ENCODE results near the gene ZNF592. TPM values are rescaled to one million over a fixed set of nuclear protein-coding genes. Genes with fewer than 3 reads are reported as not detected.
A peak's percentile ranks its signal among the peaks of the same experiment; 100 is the strongest.

The ZNF592 gene
- total RNA-seq, 2 donors from 2014 or later, result 33.5 to 39.5 TPM

GRCh38 chr15:84822653-84823281 is 74.4 kb downstream of the ZNF592 start:
- DNase-seq, result no peak
- no peak overlapping the region for H3K4me3 Mint-ChIP-seq
- H3K27me3 Mint-ChIP-seq (ENCODE audit: low read depth), result no peaks in the 10 kb centered on the region
- no peaks in the 10 kb centered on the region for H3K9me3 Mint-ChIP-seq
- H3K36me3 Mint-ChIP-seq (ENCODE audit: insufficient read depth in 2 of 2), result no peaks in the 10 kb centered on the region
- peaks cover 6% of the 10 kb centered on the region for H3K4me1 Mint-ChIP-seq (ENCODE audit: low read depth)
- ATAC-seq (replicated peaks in 1 of 2), result no peak
- H3K27ac Mint-ChIP-seq, result no peak overlapping the region

DNA sequence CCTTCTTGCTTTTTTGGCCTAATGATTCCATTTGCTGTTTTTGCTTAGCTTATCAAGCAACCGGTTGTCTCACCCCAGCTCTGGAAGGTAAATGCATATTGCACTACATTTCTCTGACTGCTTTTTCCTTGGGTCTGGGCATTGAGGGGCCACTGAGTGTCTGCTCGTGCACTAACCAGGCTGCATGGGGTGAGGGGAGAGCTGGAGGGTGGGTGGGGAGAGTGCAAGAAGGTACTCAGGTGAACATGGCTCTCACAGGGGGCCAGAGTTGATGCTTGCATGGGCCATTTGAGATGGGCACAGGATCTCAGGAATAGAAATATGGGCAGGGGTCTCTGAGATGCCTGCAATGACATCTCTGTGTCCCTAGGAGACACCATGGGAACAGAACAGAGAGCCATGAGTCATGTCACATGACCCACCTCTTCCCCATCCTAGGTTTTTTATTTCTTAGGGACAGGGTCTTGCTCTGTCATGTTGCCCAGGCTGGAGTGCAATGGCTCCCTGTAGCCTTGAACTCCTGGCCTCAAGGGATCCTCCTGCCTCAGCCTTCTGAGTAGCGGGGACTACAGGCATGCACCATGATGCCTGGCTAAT is 75.0 kb downstream of the ZNF592 start:
- no peaks in the 10 kb centered on the region for H3K9me3 Mint-ChIP-seq
- H3K4me1 Mint-ChIP-seq (ENCODE audit: low read depth), result peaks cover under 1% of the 10 kb centered on the region
- no peaks in the 10 kb centered on the region for H3K36me3 Mint-ChIP-seq (ENCODE audit: insufficient read depth in 2 of 2)
- no peak overlapping the region for H3K27ac Mint-ChIP-seq
- H3K27me3 Mint-ChIP-seq (ENCODE audit: low read depth), result no peaks in the 10 kb centered on the region
- no peak overlapping the region for H3K4me3 Mint-ChIP-seq
- ATAC-seq (replicated peaks in 1 of 2) (no peak), DNase-seq (no peak)

DNA sequence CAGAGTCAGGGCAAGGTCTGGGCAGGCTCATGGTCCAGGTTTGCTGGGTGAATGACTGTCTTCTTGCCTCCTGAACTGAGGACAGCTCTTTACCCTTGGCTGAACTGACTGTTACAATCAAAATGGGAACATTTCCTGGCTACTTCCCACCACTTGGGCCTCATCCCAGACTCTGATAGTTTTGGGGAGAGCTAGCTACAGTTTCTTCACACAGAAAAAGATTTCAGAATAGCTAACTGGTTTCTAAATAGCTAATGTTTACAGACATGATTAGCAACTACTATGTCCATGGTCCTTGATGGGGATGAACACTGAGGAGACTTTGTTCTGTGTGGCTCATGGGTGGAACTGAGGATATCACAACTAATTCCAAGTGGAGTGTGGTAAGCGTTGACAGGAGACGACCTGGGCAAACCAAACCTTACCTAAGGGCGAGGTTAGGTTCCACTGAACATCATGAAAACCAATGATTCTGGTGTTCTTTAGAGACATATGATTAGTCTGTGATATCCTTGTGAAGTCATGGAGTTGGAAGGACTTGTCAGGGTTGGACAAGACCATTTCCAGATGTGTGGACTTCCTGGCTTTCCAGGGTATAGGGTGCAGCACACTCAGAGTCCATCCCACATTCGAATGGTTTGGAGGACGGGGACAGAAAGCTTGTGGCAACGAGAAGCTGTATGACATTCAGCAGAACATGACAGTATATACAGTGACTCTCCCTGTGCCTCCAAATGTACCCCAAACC is 76.0 kb downstream of the ZNF592 start:
- no peaks in the 10 kb centered on the region for H3K4me1 Mint-ChIP-seq (ENCODE audit: low read depth)
- H3K27ac Mint-ChIP-seq, result no peak overlapping the region
- H3K9me3 Mint-ChIP-seq, result no peaks in the 10 kb centered on the region
- no peaks in the 10 kb centered on the region for H3K27me3 Mint-ChIP-seq (ENCODE audit: low read depth)
- no peaks in the 10 kb centered on the region for H3K36me3 Mint-ChIP-seq (ENCODE audit: insufficient read depth in 2 of 2)
- DNase-seq, result no peak
- ATAC-seq (replicated peaks in 1 of 2), result no peak
- no peak overlapping the region for H3K4me3 Mint-ChIP-seq

DNA sequence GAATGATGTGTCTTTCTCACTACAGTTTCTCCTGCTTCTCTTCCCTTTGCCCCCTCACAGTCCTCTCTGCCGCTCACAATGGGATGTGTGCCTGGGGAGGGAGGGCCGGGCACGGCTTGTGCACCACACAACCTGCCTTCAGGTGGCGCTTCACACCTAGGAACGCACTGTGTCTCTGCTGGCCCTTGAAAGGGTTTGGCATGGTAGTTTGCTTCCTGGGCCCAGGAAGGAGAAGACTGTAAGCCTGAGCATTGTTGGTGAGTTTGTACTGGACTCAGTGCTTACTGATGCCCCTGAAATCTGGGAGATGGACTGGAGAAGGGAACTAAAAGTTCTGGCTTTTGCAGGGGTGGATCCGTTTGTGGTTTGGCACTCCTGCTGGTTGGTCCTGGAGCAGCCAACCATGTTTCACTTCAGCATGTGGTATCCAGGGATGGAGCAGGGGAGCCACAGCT is 78.0 kb downstream of the ZNF592 start:
- DNase-seq (no peak), ATAC-seq (replicated peaks in 1 of 2) (peak in 1 of 2 donors; percentile 41)
- no peak overlapping the region for H3K4me3 Mint-ChIP-seq
- H3K9me3 Mint-ChIP-seq, result no peaks in the 10 kb centered on the region
- no peak overlapping the region for H3K27ac Mint-ChIP-seq
- H3K4me1 Mint-ChIP-seq (ENCODE audit: low read depth), result no peaks in the 10 kb centered on the region
- H3K27me3 Mint-ChIP-seq (ENCODE audit: low read depth), result no peaks in the 10 kb centered on the region
- no peaks in the 10 kb centered on the region for H3K36me3 Mint-ChIP-seq (ENCODE audit: insufficient read depth in 2 of 2)

DNA sequence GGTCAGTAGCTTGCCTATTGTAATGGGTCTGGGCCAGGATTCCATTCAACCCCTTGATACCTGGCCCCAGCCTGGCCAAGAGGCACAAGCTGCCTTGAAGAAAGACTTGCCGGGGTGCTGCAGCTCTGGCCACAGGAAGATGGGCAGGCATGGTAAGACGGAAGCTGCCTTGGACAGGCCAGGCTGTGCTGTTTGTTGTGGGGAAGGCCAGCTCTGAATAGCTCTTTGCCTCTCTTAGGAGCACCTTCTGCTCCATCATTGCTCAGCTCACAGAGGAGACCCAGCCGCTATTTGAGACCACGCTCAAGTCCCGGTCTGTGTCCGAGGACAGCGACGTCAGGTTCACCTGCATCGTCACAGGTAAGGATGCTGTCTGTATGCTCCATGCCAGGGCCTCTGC is 78.9 kb downstream of the ZNF592 start:
- Mint-ChIP-seq H3K9me3 (no peaks in the 10 kb centered on the region), H3K36me3 (ENCODE audit: insufficient read depth in 2 of 2) (no peaks in the 10 kb centered on the region), H3K27me3 (ENCODE audit: low read depth) (peaks cover 2% of the 10 kb centered on the region), H3K4me1 (ENCODE audit: low read depth) (no peaks in the 10 kb centered on the region), H3K4me3 (no peak overlapping the region), H3K27ac (no peak overlapping the region)
- no peak for DNase-seq
- ATAC-seq (replicated peaks in 1 of 2), result no peak

GRCh38 chr15:84828086-84828908 is 79.9 kb downstream of the ZNF592 start:
- Mint-ChIP-seq H3K27me3 (ENCODE audit: low read depth) (peaks cover 6% of the 10 kb centered on the region), H3K9me3 (no peaks in the 10 kb centered on the region), H3K4me1 (ENCODE audit: low read depth) (no peaks in the 10 kb centered on the region), H3K36me3 (ENCODE audit: insufficient read depth in 2 of 2) (no peaks in the 10 kb centered on the region), H3K4me3 (no peak overlapping the region), H3K27ac (no peak overlapping the region)
- ATAC-seq (replicated peaks in 1 of 2) (no peak), DNase-seq (no peak)

DNA sequence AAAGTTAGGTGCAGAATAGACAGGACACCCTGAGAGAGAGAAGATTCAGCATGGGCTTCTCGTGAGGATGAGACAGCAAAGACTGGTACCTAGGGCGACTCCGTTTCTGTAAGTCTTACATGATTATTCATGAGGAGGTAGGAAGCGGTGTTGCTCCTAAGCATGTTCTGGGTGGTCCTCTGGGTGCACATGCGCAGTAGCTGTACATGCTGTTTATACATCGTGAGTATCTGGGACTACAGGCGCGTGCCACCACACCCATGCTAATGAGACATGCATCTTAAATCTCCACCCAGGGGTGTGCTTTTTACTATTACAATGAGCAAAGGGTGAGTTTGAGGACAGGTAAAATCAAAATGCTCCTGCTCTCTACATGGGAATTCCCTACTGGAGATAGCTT is 81.0 kb downstream of the ZNF592 start:
- H3K4me3 Mint-ChIP-seq, result no peak overlapping the region
- H3K27ac Mint-ChIP-seq, result no peak overlapping the region
- ATAC-seq (replicated peaks in 1 of 2) (no peak), DNase-seq (no peak)
- H3K36me3 Mint-ChIP-seq (ENCODE audit: insufficient read depth in 2 of 2), result no peaks in the 10 kb centered on the region
- H3K4me1 Mint-ChIP-seq (ENCODE audit: low read depth), result no peaks in the 10 kb centered on the region
- H3K9me3 Mint-ChIP-seq, result no peaks in the 10 kb centered on the region
- peaks cover 6% of the 10 kb centered on the region for H3K27me3 Mint-ChIP-seq (ENCODE audit: low read depth)

GRCh38 chr15:84830036-84830435 is 81.6 kb downstream of the ZNF592 start:
- H3K4me1 Mint-ChIP-seq (ENCODE audit: low read depth), result no peaks in the 10 kb centered on the region
- no peaks in the 10 kb centered on the region for H3K9me3 Mint-ChIP-seq
- no peak overlapping the region for H3K4me3 Mint-ChIP-seq
- no peak overlapping the region for H3K27ac Mint-ChIP-seq
- DNase-seq, result no peak
- no peaks in the 10 kb centered on the region for H3K36me3 Mint-ChIP-seq (ENCODE audit: insufficient read depth in 2 of 2)
- peaks cover 6% of the 10 kb centered on the region for H3K27me3 Mint-ChIP-seq (ENCODE audit: low read depth)
- no peak for ATAC-seq (replicated peaks in 1 of 2)

- Mint-ChIP-seq H3K4me3 (no peak overlapping the region), H3K36me3 (ENCODE audit: insufficient read depth in 2 of 2) (no peaks in the 10 kb centered on the region), H3K9me3 (no peaks in the 10 kb centered on the region), H3K4me1 (ENCODE audit: low read depth) (no peaks in the 10 kb centered on the region), H3K27ac (no peak overlapping the region), H3K27me3 (ENCODE audit: low read depth) (peaks cover 11% of the 10 kb centered on the region)
- no peak for ATAC-seq (replicated peaks in 1 of 2)
- no peak for DNase-seq
Observed at GRCh38 chr15:84831028-84831427, 82.6 kb downstream of the ZNF592 start.

GRCh38 chr15:84831613-84832012 is 83.2 kb downstream of the ZNF592 start:
- no peak overlapping the region for H3K27ac Mint-ChIP-seq
- H3K27me3 Mint-ChIP-seq (ENCODE audit: low read depth), result peaks cover 12% of the 10 kb centered on the region
- no peaks in the 10 kb centered on the region for H3K9me3 Mint-ChIP-seq
- H3K4me1 Mint-ChIP-seq (ENCODE audit: low read depth), result no peaks in the 10 kb centered on the region
- ATAC-seq (replicated peaks in 1 of 2) (no peak), DNase-seq (no peak)
- H3K36me3 Mint-ChIP-seq (ENCODE audit: insufficient read depth in 2 of 2), result no peaks in the 10 kb centered on the region
- H3K4me3 Mint-ChIP-seq, result no peak overlapping the region

- H3K36me3 Mint-ChIP-seq (ENCODE audit: insufficient read depth in 2 of 2), result no peaks in the 10 kb centered on the region
- no peak for DNase-seq
- ATAC-seq (replicated peaks in 1 of 2), result no peak
- H3K4me1 Mint-ChIP-seq (ENCODE audit: low read depth), result no peaks in the 10 kb centered on the region
- no peak overlapping the region for H3K4me3 Mint-ChIP-seq
- no peak overlapping the region for H3K27ac Mint-ChIP-seq
- H3K9me3 Mint-ChIP-seq, result no peaks in the 10 kb centered on the region
- peaks cover 12% of the 10 kb centered on the region for H3K27me3 Mint-ChIP-seq (ENCODE audit: low read depth)
Observed at GRCh38 chr15:84832448-84833040, 84.2 kb downstream of the ZNF592 start.

DNA sequence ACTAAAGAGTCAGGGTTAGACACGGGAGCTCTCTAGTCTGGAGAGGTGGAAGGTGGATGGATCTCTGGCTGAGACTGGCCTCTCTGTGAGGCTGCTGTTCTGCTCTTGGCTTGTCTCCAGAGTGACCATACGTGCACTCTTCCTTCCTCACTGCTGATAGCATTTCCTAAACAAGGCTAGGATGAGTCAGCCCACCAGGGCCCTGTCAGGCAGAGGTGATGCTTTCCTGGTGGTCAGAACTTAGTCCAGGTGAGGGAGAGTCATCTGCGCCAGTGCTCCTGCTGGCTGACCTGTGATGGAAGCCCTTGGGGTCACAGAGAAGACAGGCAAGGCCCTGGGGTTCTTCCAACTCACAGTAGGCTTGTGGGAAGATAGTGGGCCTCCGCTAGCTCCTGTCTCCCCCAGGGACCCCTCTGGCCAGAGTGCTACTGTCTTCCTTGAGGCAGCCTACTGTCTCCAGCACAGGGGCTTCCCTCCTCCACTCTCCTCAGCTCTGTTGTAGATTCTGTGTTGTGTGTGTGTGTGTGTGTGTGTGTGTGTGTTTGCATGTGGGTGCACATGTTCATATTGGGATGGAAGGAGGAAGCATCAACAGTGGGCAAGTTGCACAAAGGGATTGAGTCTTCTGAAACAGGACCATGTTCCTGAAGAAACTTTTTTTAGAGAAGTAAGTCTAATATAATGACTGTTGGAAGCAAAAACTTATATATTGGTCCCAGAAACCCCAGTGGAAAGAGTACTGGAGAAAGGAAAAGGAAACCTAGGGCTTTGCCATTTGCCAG is 85.2 kb downstream of the ZNF592 start:
- no peak for ATAC-seq (replicated peaks in 1 of 2)
- H3K27ac Mint-ChIP-seq, result no peak overlapping the region

More for the DNA sequence above, 85.2 kb downstream of the ZNF592 start:
- H3K27me3 Mint-ChIP-seq (ENCODE audit: low read depth), result peaks cover 12% of the 10 kb centered on the region
- H3K9me3 Mint-ChIP-seq, result no peaks in the 10 kb centered on the region
- no peak for DNase-seq
- H3K4me3 Mint-ChIP-seq, result no peak overlapping the region
- H3K36me3 Mint-ChIP-seq (ENCODE audit: insufficient read depth in 2 of 2), result no peaks in the 10 kb centered on the region
- no peaks in the 10 kb centered on the region for H3K4me1 Mint-ChIP-seq (ENCODE audit: low read depth)
